Vagina (tissue), 2 donors: ENCODE data around the gene AKAP11. TPM values are rescaled to one million over a fixed set of nuclear protein-coding genes. Genes with fewer than 3 reads are reported as not detected.

Experiments
- DNase-seq, 2 donors: peaks; one replicate each; pipeline ENCODE4 v3.0.0-alpha.2; 2017; ENCODE audit errors: extremely low spot score in 2 of 2
- H3K27ac ChIP-seq: fragments of 200-600 bp; sonication (generic); one replicate; pipeline ENCODE4 v1.5.1; 2019
- H3K27me3 ChIP-seq: fragments of 200-600 bp; sonication (generic); one replicate; pipeline ENCODE4 v1.5.1; 2019
- H3K36me3 ChIP-seq, 2 donors: fragments of 200-600 bp; sonication (generic); one replicate each; pipeline ENCODE4 v1.5.1; 2017 to 2019
- H3K4me1 ChIP-seq: fragments of 200-600 bp; sonication (generic); one replicate; pipeline ENCODE4 v1.5.1; 2019
- H3K4me3 ChIP-seq, 2 donors: fragments of 200-600 bp; sonication (generic); 1 replicate in 1 of 2; 2 replicates in 1 of 2; pipeline ENCODE4 v1.5.1; 2016 to 2019
- H3K9me3 ChIP-seq: fragments of 200-600 bp; sonication (generic); one replicate; pipeline ENCODE4 v1.5.1; 2019
- CTCF ChIP-seq, 3 experiments: fragments of 450-650 bp in 2 of 3; fragments of 200-600 bp in 1 of 3; sonication (generic) in 1 of 3; IDR thresholded peaks; one replicate each; pipeline ENCODE4 v1.5.1; 2017 to 2019; ENCODE audit warnings: antibody characterized with exemption in 3 of 3, mild to moderate bottlenecking in 2 of 3, moderate library complexity in 2 of 3
- POLR2A ChIP-seq, 2 donors: fragments of 450-650 bp; IDR thresholded peaks; one replicate each; pipeline ENCODE4 v1.6.1; 2017; ENCODE audit warnings: antibody characterized with exemption in 2 of 2, mild to moderate bottlenecking in 2 of 2, moderate library complexity in 2 of 2
- POLR2AphosphoS5 ChIP-seq, 2 donors: sonication (generic); formaldehyde crosslinking; IDR thresholded peaks; one replicate each; pipeline ENCODE4 v1.9.0; 2017; ENCODE audit warnings: antibody characterized with exemption in 2 of 2, mild to moderate bottlenecking in 2 of 2, low read depth in 1 of 2; ENCODE audit not compliant: insufficient read depth in 1 of 2
- intact Hi-C: fragments of 100-400 bp; cut with DNase I; formaldehyde crosslinking; loops from one replicate; pipeline ENCODE4 v1.15.1; 2023
- total RNA-seq: library from RNA; depleted of rRNA; stranded (reverse); fragments of >200 nt; gene quantifications from one replicate; pipeline ENCODE4 v1.2.3, GENCODE V29; 2016

AKAP11 gene
- total RNA-seq, 1 donor from 2014 or later = 25.0 TPM

DNA sequence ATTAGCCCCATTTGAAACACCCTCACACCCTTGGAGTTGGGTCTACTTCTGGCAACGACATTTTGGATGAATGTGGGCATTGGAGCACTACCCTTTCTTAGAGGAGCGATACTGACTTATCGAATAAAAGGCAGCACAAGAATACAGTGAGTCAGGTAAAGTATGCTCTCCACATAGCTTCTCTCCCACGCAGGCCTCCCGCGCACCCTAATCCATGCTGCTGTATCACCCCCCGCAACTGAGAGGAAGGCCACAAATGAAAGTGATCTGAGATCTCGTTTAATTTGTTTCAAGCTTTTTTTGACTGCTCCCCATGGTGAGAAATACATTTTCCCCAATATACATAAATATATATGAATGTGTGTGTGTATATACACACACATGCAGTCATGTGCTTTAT is 25.4 kb upstream of the AKAP11 start:
- Histone ChIP-seq H3K9me3 (no peaks in the 10 kb centered on the region), H3K27me3 (no peaks in the 10 kb centered on the region), H3K36me3 (no peaks in the 10 kb centered on the region), H3K4me3 (no peak overlapping the region), H3K4me1 (no peaks in the 10 kb centered on the region), H3K27ac (no peak overlapping the region)
- TF ChIP-seq CTCF (IDR thresholded peaks at IDR 0.05) = no peak
- no peak for TF ChIP-seq POLR2A (IDR thresholded peaks at IDR 0.05)
- TF ChIP-seq POLR2AphosphoS5 (IDR thresholded peaks at IDR 0.05; ENCODE audit: insufficient read depth in 1 of 2, low read depth in 1 of 2) = no peak
- DNase-seq = no peak
- intact Hi-C loops = no loop called here

- no peak overlapping the region for H3K4me3 ChIP-seq
- H3K27me3 ChIP-seq = no peaks in the 10 kb centered on the region
- intact Hi-C loops = no loop called here
- H3K4me1 ChIP-seq = no peaks in the 10 kb centered on the region
- no peak for TF ChIP-seq POLR2AphosphoS5 (IDR thresholded peaks at IDR 0.05; ENCODE audit: insufficient read depth in 1 of 2, low read depth in 1 of 2)
- no peak for TF ChIP-seq POLR2A (IDR thresholded peaks at IDR 0.05)
- TF ChIP-seq CTCF (IDR thresholded peaks at IDR 0.05) = no peak
- H3K27ac ChIP-seq = no peak overlapping the region
- no peak for DNase-seq
- no peaks in the 10 kb centered on the region for H3K36me3 ChIP-seq
- no peaks in the 10 kb centered on the region for H3K9me3 ChIP-seq
Observed at GRCh38 chr13:42247883-42248282, 24.1 kb upstream of the AKAP11 start.

GRCh38 chr13:42255886-42256285 is 16.1 kb upstream of the AKAP11 start:
- Histone ChIP-seq H3K4me3 (no peak overlapping the region), H3K4me1 (no peaks in the 10 kb centered on the region), H3K27ac (no peak overlapping the region), H3K9me3 (no peaks in the 10 kb centered on the region), H3K27me3 (no peaks in the 10 kb centered on the region), H3K36me3 (no peaks in the 10 kb centered on the region)
- intact Hi-C loops = no loop called here
- TF ChIP-seq POLR2AphosphoS5 (IDR thresholded peaks at IDR 0.05; ENCODE audit: insufficient read depth in 1 of 2, low read depth in 1 of 2) (no peak), POLR2A (IDR thresholded peaks at IDR 0.05) (no peak), CTCF (IDR thresholded peaks at IDR 0.05) (no peak)
- DNase-seq = no peak

GRCh38 chr13:42258747-42259146 is 13.2 kb upstream of the AKAP11 start:
- no peaks in the 10 kb centered on the region for H3K9me3 ChIP-seq
- no peaks in the 10 kb centered on the region for H3K36me3 ChIP-seq
- TF ChIP-seq POLR2A (IDR thresholded peaks at IDR 0.05) (no peak), POLR2AphosphoS5 (IDR thresholded peaks at IDR 0.05; ENCODE audit: insufficient read depth in 1 of 2, low read depth in 1 of 2) (no peak), CTCF (IDR thresholded peaks at IDR 0.05) (no peak)
- H3K27me3 ChIP-seq = no peaks in the 10 kb centered on the region
- no peaks in the 10 kb centered on the region for H3K4me1 ChIP-seq
- intact Hi-C loops = no loop called here
- DNase-seq = no peak
- H3K27ac ChIP-seq = no peak overlapping the region
- no peak overlapping the region for H3K4me3 ChIP-seq

GRCh38 chr13:42259515-42259914 is 12.4 kb upstream of the AKAP11 start:
- Histone ChIP-seq H3K9me3 (no peaks in the 10 kb centered on the region), H3K4me1 (no peaks in the 10 kb centered on the region), H3K4me3 (no peak overlapping the region), H3K27me3 (no peaks in the 10 kb centered on the region), H3K27ac (no peak overlapping the region), H3K36me3 (no peaks in the 10 kb centered on the region)
- TF ChIP-seq CTCF (IDR thresholded peaks at IDR 0.05) (no peak), POLR2AphosphoS5 (IDR thresholded peaks at IDR 0.05; ENCODE audit: insufficient read depth in 1 of 2, low read depth in 1 of 2) (no peak), POLR2A (IDR thresholded peaks at IDR 0.05) (no peak)
- DNase-seq = no peak
- intact Hi-C loops = no loop called here
